ENCODE data around the gene PAPSS1.

DNA sequence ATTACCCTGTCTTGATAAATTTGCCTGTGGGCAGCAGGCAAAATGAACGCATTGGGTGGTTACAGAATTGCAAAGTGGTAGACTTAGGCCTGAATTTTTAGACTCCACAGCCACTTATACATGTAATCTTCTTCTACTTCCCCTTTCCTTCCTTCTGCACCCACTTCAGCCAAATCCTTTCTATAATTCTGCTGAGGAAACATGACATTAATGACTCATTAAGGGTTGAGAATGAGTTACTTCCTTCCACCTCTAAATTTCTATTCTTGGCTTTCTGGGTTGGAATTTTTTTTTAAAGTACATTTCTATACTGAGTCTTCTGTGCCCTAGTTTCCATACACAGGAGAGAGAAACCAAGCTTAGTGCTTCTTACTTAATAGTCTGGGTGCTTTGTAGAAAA, 10.1 kb downstream of the PAPSS1 start:
- TF ChIP-seq SP1 (IDR thresholded peaks at IDR 0.05; ENCODE audit: low read depth, low read length) (no peak), YBX1 (IDR thresholded peaks at IDR 0.05) (no peak), CBX3 (IDR thresholded peaks at IDR 0.05; ENCODE audit: borderline replicate concordance, low read depth) (no peak), RCOR1 (conservative IDR thresholded peaks at IDR 0.05; ENCODE audit: low read depth, low read length) (no peak), YY1 (IDR thresholded peaks at IDR 0.05; ENCODE audit: low read depth, low read length) (no peak), ZSCAN29 (IDR thresholded peaks at IDR 0.05) (no peak)
- TF ChIP-seq, protein P1, sequence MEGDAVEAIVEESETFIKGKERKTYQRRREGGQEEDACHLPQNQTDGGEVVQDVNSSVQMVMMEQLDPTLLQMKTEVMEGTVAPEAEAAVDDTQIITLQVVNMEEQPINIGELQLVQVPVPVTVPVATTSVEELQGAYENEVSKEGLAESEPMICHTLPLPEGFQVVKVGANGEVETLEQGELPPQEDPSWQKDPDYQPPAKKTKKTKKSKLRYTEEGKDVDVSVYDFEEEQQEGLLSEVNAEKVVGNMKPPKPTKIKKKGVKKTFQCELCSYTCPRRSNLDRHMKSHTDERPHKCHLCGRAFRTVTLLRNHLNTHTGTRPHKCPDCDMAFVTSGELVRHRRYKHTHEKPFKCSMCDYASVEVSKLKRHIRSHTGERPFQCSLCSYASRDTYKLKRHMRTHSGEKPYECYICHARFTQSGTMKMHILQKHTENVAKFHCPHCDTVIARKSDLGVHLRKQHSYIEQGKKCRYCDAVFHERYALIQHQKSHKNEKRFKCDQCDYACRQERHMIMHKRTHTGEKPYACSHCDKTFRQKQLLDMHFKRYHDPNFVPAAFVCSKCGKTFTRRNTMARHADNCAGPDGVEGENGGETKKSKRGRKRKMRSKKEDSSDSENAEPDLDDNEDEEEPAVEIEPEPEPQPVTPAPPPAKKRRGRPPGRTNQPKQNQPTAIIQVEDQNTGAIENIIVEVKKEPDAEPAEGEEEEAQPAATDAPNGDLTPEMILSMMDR (IDR thresholded peaks at IDR 0.05 in 2 of 3, conservative IDR thresholded peaks at IDR 0.05 in 1 of 3; ENCODE audit: control insufficient read depth in 2 of 3, extremely low read depth in 1 of 3, insufficient read depth in 1 of 3, low read depth in 3 of 3, low read length in 3 of 3), result no peak
